HCT116 (cell line): Measurements from ENCODE around the gene CAT. TPM values are rescaled to one million over a fixed set of nuclear protein-coding genes. Genes with fewer than 3 reads are reported as not detected.

Source experiments
- ATAC-seq: fragments of 200-7000 bp; cut with Tn5 transposase; 2 replicates; pipeline ENCODE4 v1.9.1; 2020; ENCODE audit warnings: mild to moderate bottlenecking, moderate library complexity
- BruUV-seq: library from RNA; stranded (reverse); fragments of 400-500 nt; replicated peaks from 2 replicates; lab custom pipeline; 2021; lab: Mats Ljungman, UMichigan
- CTCF ChIA-PET: fragments of 300-600 bp; sonication (Branson Sonifier 250); formaldehyde crosslinking; loops from one replicate; lab custom pipeline; 2021; ENCODE audit warnings: antibody characterized with exemption; lab: Charles Lee
- POLR2A ChIA-PET: fragments of 300-600, 350-600 bp; sonication (Branson Sonifier 250); formaldehyde crosslinking; loops from one replicate; lab custom pipeline; 2021; ENCODE audit warnings: antibody characterized with exemption; lab: Charles Lee
- RAD21 ChIA-PET, 2 experiments: fragments of 300-600 bp; sonication (Branson Sonifier 250); formaldehyde crosslinking; loops; one replicate each; lab custom pipeline; 2023; ENCODE audit warnings: low total read pairs in 2 of 2; ENCODE audit not compliant: uncharacterized antibody in 2 of 2, unreplicated experiment in 2 of 2, low non-redundant PET in 1 of 2; lab: Charles Lee
- DNase-seq: peaks from one replicate; pipeline ENCODE4 v3.0.0-alpha.2; 2010; ENCODE audit warnings: low read depth, low spot score
- H2AFZ ChIP-seq: fragments of 200-600 bp; shearing (Covaris generic), sonication (generic); 2 replicates; pipeline ENCODE4 v1.6.1; 2017; ENCODE audit warnings: low read depth, mixed run types, mixed read lengths, antibody characterized with exemption, low read length; ENCODE audit not compliant: poor library complexity, severe bottlenecking
- H3K27ac ChIP-seq: 2 replicates; pipeline ENCODE4 v1.5.1; 2012; ENCODE audit warnings: low read depth, low read length
- H3K27me3 ChIP-seq: fragments of 200-600 bp; sonication (generic); 2 replicates; pipeline ENCODE4 v1.6.1; 2016; ENCODE audit warnings: mixed run types, low read length, mixed read lengths; ENCODE audit not compliant: insufficient read depth
- H3K36me3 ChIP-seq, 2 experiments: fragments of 200-500 bp in 1 of 2; fragments of 200-600 bp in 1 of 2; sonication (Bioruptor generic) in 1 of 2; sonication (generic) in 1 of 2; 2 replicates each; pipeline versions ENCODE4 v1.5.1 to v1.6.1; 2014 to 2016; ENCODE audit warnings: low read length in 2 of 2, inconsistent platforms in 1 of 2, mixed read lengths in 1 of 2, mixed run types in 1 of 2; ENCODE audit not compliant: insufficient read depth in 2 of 2, control insufficient read depth in 1 of 2
- H3K4me1 ChIP-seq, 2 experiments: fragments of 200-600 bp in 1 of 2; sonication (generic) in 1 of 2; 2 replicates each; pipeline versions ENCODE4 v1.5.1 to v1.6.1; 2012 to 2017; ENCODE audit warnings: low read length in 2 of 2, inconsistent platforms in 1 of 2, mild to moderate bottlenecking in 1 of 2, mixed read lengths in 1 of 2, mixed run types in 1 of 2, moderate library complexity in 1 of 2; ENCODE audit not compliant: insufficient read depth in 2 of 2, control insufficient read depth in 1 of 2
- H3K4me2 ChIP-seq: fragments of 200-600 bp; sonication (generic); 2 replicates; pipeline ENCODE4 v1.6.1; 2017; ENCODE audit warnings: mixed run types, low read length, mixed read lengths
- H3K4me3 ChIP-seq, 2 experiments: fragments of 200-600 bp in 1 of 2; sonication (generic) in 1 of 2; replicated peaks in 1 of 2; 2 replicates each; pipeline ENCODE4 v1.5.1; 2011 to 2016; ENCODE audit warnings: low read length in 2 of 2, control low read depth in 1 of 2, low read depth in 1 of 2, mild to moderate bottlenecking in 1 of 2, mixed read lengths in 1 of 2, mixed run types in 1 of 2
- H3K79me2 ChIP-seq: fragments of 200-600 bp; sonication (generic); 2 replicates; pipeline ENCODE4 v1.6.1; 2017; ENCODE audit warnings: mild to moderate bottlenecking, mixed run types, low read length, moderate library complexity, mixed read lengths; ENCODE audit not compliant: insufficient read depth
- H3K9ac ChIP-seq: fragments of 200-600 bp; sonication (generic); 2 replicates; pipeline ENCODE4 v1.6.1; 2016; ENCODE audit warnings: low read length, mixed read lengths
- H3K9me2 ChIP-seq: fragments of 200-600 bp; sonication (generic), shearing (Covaris generic); 2 replicates; pipeline ENCODE4 v1.6.1; 2017; ENCODE audit warnings: mixed run types, mild to moderate bottlenecking, moderate library complexity; ENCODE audit not compliant: insufficient read depth
- H3K9me3 ChIP-seq, 2 experiments: fragments of 200-500 bp in 1 of 2; fragments of 200-600 bp in 1 of 2; sonication (Bioruptor generic) in 1 of 2; sonication (generic) in 1 of 2; 2 replicates each; pipeline ENCODE4 v1.6.1; 2014 to 2017; ENCODE audit warnings: low read length in 2 of 2, mixed read lengths in 2 of 2, inconsistent platforms in 1 of 2, low read depth in 1 of 2, mild to moderate bottlenecking in 1 of 2, mixed run types in 1 of 2, moderate library complexity in 1 of 2; ENCODE audit not compliant: control insufficient read depth in 1 of 2, insufficient read depth in 1 of 2
- H4K20me1 ChIP-seq: fragments of 200-600 bp; sonication (generic), shearing (Covaris generic); 2 replicates; pipeline ENCODE4 v1.6.1; 2017; ENCODE audit warnings: mixed run types, mild to moderate bottlenecking, moderate library complexity; ENCODE audit not compliant: insufficient read depth
- ATF3 ChIP-seq: IDR thresholded peaks from 2 replicates; pipeline ENCODE4 v1.6.1; 2012
- CBX3 ChIP-seq: IDR thresholded peaks from 2 replicates; pipeline ENCODE4 v1.6.1; 2012; ENCODE audit warnings: low read depth
- POLR2AphosphoS5 ChIP-seq: IDR thresholded peaks from 2 replicates; pipeline ENCODE4 v1.6.1; 2011; ENCODE audit warnings: mild to moderate bottlenecking, low read depth, low read length, moderate library complexity
- SP1 ChIP-seq: IDR thresholded peaks from 2 replicates; pipeline ENCODE4 v1.6.1; 2012; ENCODE audit warnings: low read depth
- intact Hi-C: fragments of 100-400 bp; cut with micrococcal nuclease; formaldehyde crosslinking; loops from 2 replicates; pipeline ENCODE4 v1.10.0; 2022
- total RNA-seq: library from RNA; stranded (reverse); gene quantifications from one replicate; pipeline ENCODE4 v1.2.1, GENCODE V29; 2021; ENCODE audit not compliant: unreplicated experiment

The CAT gene
- total RNA-seq, 1 experiment from 2014 or later, result 50.9 TPM

DNA sequence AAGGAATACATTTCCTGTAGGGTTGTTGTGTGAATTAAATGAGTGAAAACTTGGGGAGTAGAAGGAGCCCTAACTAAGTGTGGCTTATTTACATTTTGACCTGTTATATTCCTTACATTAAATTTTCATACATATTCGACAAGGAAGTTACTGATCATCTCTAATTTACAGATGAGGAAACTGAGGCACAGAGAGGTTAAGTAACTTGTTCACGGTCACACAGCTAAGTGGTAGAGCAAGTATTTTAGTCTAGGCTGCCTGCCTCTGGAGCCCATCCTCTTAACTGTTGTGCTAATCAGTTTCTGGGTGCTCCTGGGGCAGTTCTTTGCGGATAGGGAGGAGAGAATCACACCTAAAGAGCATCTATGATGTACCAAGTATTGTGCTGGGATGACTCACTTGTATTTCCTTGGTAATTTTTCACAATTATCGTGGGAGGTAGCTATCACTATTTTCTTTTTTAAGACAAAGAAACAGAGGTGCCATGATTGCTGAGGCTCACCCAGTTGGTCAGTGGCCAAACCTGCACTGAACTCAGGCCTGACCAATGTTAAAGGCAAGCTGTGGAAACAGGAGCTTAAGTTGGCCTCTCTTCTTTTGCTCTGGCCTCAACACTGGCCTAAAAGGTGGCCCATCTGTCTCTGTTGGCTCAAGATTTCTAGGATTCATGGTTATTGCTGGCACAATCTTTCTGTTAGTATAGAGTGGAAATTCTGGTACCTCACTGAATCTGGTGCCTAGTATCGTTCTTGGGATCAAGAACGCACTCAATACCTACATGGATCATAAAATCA lies 77.7 kb downstream of the CAT start:
- no peak for ATAC-seq
- no peaks in the 10 kb centered on the region for H3K9me2 ChIP-seq
- no peak overlapping the region for H3K4me3 ChIP-seq
- H3K27me3 ChIP-seq, result no peaks in the 10 kb centered on the region
- no peak for DNase-seq
- peaks cover 2 to 22% of the 10 kb centered on the region in 2 experiments; a peak in 2 of 4 replicates for H3K4me1 ChIP-seq
- no peaks in the 10 kb centered on the region for H4K20me1 ChIP-seq
- H2AFZ ChIP-seq, result no peak overlapping the region
- H3K9ac ChIP-seq, result no peak overlapping the region
- H3K36me3 ChIP-seq, result no peaks in the 10 kb centered on the region
- BruUV-seq, result no TSS peak
- CTCF ChIA-PET, result no interaction called here
- no peak for TF ChIP-seq CBX3
- RAD21 ChIA-PET, result no interaction called here
- no peak overlapping the region for H3K27ac ChIP-seq
- intact Hi-C loops, result no loop called here
- no peaks in the 10 kb centered on the region for H3K79me2 ChIP-seq
- H3K9me3 ChIP-seq, result no peaks in the 10 kb centered on the region
- H3K4me2 ChIP-seq, result no peak overlapping the region
- POLR2A ChIA-PET, result no interaction called here

- ChIA-PET CTCF (no interaction called here), POLR2A (no interaction called here)
- TF ChIP-seq SP1 (no peak), ATF3 (no peak), POLR2AphosphoS5 (no peak)
Measured at GRCh38 chr11:34519595-34520235, 81.0 kb downstream of the CAT start.

More at GRCh38 chr11:34519595-34520235, 81.0 kb downstream of the CAT start:
- ATAC-seq (no peak), DNase-seq (no peak)
- Histone ChIP-seq H3K4me1 (no peaks in the 10 kb centered on the region), H3K27me3 (no peaks in the 10 kb centered on the region), H3K9me2 (no peaks in the 10 kb centered on the region), H4K20me1 (no peaks in the 10 kb centered on the region), H3K79me2 (no peaks in the 10 kb centered on the region), H3K4me2 (no peak overlapping the region), H3K9me3 (no peaks in the 10 kb centered on the region), H3K27ac (no peak overlapping the region), H3K36me3 (no peaks in the 10 kb centered on the region), H2AFZ (no peak overlapping the region), H3K9ac (no peak overlapping the region), H3K4me3 (no peak overlapping the region)
- intact Hi-C loops, result no loop called here
- RAD21 ChIA-PET, result no interaction called here
- no TSS peak for BruUV-seq
